22Rv1 (cell line): ENCODE results near the gene KDM2A.

Experiments
- ZFX ChIP-seq: fragments of 450-650 bp; IDR thresholded peaks from 2 replicates; pipeline ENCODE4 v1.6.1; 2017; ENCODE audit warnings: antibody characterized with exemption, borderline replicate concordance
- TF ChIP-seq, protein P1 (sequence below): fragments of 450-650 bp; IDR thresholded peaks from 2 replicates; pipeline ENCODE4 v1.5.1; 2017; ENCODE audit warnings: mild to moderate bottlenecking

DNA sequence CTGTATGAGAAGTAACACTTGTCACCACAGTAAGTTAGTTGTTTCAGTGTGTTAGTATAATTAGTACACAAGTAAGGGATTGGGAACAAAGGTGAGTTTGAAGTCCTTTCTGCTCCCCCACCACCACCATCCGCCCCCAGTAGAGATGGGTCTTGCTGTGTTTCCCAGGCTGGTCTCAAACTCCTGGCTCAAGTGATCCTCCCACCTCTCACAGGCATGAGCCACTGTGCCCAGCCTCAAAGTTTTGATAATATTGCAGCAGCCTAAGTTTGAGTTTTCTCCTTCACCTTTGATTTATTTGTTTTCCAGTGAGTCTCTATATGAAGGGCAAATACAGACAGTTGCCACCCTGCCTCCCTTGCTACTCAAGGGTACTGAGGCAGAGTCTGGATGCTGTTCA is 123.5 kb downstream of the KDM2A start:
- TF ChIP-seq, protein P1, sequence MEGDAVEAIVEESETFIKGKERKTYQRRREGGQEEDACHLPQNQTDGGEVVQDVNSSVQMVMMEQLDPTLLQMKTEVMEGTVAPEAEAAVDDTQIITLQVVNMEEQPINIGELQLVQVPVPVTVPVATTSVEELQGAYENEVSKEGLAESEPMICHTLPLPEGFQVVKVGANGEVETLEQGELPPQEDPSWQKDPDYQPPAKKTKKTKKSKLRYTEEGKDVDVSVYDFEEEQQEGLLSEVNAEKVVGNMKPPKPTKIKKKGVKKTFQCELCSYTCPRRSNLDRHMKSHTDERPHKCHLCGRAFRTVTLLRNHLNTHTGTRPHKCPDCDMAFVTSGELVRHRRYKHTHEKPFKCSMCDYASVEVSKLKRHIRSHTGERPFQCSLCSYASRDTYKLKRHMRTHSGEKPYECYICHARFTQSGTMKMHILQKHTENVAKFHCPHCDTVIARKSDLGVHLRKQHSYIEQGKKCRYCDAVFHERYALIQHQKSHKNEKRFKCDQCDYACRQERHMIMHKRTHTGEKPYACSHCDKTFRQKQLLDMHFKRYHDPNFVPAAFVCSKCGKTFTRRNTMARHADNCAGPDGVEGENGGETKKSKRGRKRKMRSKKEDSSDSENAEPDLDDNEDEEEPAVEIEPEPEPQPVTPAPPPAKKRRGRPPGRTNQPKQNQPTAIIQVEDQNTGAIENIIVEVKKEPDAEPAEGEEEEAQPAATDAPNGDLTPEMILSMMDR = no peak
- TF ChIP-seq ZFX = no peak
